ENCODE measurements around the gene TMEM86B.

TMEM86B gene

DNA sequence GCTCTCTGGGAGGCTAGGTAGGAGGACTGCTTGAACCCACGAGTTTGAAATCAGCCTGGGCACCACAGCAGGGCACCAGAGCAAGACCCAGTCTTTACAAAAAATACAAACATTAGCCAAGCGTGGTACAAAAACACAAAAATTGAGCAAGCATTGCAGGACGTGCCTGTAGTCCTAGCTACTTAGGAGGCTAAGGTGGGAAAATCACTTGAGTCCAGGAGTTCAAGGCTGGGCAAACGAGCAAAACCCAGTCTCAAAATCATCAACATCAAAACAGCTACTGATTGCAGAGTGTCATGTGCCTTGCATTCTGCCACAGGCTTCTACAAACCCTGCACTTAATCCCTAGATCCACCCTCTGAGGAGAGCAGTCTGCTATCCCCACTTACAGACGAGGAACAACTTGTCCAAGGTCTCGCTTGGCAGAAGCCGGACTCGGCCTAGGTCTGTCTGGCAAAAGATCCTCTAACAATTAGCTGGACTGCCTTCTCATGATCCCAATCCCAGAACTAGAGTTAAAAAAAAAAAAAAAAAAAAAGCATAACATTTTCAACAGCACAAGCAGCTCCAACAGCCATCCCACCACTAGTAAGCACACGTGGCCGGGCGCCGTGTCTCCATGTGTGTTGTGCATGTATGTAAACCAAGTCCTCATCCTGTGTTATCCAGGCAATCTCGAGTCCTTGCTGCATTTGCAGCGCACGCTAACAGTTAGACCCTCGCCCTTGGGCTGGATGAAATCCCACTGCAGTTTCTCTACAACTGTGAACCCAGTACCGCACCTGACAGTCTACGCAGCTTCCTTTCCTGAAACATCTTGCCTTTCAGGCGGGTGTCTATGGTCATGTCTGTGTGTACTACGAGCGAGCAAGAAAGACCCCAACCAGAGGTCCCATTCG, 28.2 kb upstream of the TMEM86B start:
- no peak for DNase-seq

DNA sequence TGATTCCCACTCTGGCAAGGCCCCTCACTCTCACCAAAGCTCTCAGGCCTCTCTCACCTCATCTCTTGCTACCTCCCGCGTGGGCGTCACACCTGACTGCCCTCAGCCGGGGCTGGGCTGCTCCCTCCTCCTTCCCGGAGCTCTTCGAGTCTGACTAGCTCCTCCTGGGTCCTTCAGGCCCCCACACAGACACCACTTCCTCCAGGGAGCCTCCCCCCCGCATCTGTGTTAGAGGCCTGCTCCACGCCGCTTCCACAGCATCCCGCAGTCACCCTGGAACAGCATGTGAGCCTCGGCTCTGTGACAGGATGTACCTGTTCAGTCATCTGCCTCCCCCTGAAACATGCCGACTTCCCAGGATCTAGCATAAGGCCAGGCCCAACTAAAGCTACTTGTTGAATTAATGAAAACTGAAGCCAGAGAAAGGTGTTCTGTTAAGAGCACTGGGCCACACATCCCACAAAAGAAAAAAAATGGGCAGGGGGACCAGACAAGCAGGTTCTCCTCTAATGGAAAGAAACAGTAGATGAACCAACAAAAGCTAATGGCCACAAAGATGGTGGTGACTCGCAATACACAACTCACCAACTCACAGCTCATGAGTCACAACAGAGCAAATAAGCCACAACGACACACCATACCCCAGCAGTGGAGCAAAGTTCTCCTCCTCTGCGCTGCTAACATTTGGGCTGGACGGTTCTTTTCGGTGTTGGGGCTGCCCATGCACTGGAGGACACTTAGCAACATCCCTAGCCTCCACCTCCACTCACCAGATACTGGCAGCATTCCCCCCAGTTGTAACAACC, 27.3 kb upstream of the TMEM86B start:
- DNase-seq = no peak

DNA sequence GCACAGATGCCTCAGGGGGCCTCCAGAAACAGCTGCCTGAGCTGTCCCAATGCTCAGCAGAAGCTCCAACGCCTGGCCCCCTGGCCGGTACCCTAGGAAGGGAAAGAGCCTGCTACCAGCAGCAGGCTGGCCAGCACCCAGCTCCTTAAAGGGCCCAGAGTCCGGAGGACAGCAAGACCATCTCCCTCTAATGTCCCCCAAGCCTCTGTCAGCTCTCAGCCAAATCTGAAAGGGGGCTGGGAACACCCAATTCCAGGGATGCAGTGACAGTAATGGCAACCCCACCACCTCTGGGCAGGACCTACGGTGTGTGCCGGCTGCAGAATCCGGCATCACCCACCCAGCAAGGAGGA, 26.0 kb upstream of the TMEM86B start:
- no peak for DNase-seq

DNA sequence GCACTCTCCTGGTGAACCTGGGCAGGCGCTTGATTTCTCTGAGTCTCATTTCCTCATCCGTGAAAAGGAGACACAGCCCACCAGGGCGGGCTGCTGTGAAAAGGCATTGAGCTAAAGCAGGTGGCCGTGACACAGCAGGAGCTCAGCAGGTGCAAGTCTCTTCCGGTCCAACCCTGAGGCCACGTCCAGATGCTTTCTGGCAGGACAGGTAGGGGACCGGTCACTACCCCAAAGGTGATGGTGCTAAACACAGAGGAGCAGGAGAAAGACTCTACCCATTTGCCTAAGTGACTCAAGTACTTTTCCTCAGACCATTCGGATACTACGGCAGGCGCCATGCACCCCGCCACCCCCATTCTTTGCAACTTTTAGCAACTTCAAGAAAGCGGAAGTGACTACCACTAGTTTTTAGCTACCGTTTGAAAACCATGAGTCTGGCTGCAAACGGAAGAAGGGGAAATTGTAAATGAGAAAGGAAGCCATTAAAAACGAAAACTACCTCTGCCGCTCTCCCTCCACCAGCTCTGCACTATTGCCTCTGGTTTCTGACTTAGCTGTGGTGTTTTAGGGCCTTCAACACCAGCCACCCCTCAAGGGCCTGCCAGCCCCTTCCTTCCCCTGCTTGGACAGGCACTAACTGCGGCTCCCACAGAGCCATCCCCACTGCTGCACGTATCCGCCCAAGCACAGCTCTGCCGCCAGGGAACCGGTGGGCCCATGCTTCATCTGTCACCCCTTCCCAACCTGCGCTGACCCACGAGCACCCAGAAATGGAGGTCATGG, 25.5 kb upstream of the TMEM86B start:
- no peak for DNase-seq

DNA sequence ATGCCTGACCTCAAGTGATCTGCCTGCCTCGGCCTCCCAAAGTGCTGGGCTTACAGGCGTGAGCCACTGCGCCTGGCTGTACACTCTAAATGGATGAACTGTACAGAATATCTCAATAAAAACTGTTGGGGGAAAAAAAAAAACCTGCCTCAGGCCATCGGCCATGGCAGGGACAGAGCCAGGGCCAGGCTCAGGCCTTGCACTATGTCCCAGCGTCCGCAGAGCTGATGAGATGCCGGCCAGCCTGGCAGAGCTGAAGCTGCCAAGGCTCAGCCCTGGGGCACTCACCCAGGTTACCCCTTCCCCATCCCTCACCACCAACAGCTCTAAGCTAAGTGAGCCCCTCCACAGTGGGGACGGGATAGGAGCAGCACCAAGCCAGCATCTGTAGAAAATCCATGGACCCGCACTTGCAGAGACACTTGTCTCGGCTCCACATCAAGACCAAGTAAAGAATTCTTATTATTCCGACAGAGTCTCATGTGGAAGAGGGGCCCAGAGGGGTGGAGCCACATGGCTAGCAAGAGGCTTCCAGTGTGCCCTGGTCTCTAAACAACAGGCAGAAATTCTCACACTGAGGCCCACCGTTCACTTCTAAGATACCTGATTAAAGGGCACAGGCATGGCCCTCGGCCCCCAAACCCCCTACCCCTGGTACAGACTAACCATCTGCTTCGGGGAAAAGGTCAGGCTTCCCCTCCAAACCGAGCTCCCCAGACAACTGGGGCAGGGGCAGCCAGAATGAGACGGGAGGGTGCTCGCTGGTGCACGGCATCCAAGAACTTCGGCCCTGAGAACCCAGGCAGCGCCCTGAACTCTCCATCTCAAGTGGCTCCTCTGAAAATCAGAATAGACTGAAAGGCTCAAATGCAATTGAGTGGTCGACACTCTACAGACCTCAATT, 24.4 kb upstream of the TMEM86B start:
- no peak for DNase-seq

DNA sequence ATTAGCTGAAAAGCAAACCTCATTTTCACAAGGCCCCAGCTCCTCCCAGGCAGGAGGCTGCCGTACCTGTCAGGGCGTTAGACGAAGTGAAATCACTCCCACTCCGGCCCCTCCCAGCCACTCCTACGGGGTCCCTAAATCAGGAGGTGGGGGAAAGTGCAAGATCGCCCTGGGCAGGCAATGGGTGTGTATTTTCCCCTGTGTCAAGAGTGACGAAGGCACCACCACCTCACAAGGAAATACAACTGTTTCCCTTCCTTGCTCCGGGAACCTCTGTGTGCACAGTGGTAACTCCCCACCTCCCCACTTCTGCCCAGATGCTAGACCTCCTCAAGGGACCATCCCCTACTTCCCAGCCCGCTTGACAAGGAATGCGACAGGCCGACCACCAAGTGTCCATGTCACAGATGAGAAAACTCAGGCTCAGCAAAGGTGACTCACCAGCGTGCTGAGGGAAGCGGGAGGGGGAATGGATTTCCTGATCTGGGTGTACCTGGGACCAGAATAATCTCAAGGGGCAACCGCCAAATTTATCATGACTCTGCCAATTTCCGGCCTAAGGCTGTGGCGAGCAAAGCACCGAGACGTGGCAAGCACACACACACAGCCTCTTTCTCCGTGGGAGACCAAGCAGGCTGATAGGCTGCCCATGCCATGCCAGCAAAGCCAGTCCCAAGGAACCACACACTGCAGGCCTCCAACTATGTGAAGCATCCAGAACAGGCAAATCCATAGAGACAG, 22.9 kb upstream of the TMEM86B start:
- no peak for DNase-seq

DNA sequence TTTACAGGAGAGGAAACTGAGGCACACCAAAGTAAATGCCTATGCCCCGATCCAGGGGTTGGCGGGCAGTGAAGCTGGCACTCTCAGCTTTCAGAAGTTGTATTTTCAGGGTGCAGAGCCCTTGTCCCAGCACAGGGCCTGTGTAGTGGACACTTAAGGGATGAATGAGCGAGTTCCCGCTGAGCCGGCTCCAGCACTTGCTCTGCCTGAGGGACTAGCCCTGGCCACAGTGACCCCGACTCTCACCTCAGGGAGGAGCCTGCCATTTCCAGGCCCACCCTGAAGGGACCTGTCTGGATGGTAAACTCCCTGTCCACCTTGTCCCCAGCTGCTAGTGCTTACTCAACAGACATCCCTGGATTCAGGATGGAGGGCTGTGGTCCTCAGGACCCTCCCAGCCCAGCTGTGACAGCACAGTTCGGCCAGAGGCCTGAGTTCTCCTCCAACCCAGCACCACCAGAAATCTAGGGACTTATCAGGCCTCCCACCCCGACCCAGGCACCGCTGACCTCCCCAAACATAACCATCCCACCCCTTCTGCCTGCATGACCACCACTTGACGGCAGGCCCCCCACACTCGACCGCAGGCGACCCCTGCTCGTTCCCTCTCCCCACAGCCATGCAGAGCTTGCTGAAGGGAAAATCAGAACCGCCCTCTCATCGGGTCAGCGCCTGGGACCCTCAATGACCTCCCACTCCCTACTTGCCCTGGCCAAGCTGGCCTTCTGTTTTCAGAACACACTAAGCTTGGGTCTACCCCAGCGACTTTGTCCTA, 21.9 kb upstream of the TMEM86B start:
- DNase-seq = no peak

DNA sequence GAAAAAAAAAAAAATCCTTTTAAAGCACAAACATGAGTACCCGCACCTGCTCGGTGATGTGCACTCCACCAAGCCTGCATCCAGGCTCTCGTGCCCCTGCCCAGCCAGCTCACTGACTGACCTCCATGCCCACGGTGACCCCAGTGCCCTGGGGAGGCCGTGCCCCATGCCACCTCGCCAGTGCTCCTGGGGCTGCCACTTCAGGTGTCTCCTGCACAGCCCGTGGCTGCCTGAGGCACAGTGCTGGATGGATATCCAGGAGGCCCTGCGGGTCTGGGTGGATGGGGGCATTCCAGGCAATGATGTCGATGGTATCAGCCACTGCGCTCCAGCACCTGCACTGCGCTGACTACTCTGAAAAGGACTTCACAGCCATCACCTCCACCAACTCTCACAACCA, 21.3 kb upstream of the TMEM86B start:
- no peak for DNase-seq

DNA sequence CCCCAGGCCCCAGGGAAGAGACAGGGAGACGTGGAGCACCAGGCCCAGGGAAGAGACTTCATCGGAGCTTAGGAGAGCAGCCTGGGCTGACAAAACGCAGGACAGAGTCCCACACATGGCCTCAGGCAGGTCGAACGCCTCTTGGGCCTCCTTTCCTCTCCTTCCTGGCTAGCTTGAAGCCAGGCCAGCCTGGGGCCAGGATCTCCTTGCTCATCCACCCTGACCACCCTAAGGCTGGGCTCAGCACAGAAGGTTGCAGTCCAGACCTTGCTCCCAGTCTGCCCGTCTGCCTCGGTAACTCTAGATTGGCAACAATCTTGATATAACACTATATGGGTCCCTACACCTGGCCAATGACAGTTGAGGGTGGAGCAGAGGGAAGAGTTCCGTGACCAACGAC, 20.1 kb upstream of the TMEM86B start:
- no peak for DNase-seq

DNA sequence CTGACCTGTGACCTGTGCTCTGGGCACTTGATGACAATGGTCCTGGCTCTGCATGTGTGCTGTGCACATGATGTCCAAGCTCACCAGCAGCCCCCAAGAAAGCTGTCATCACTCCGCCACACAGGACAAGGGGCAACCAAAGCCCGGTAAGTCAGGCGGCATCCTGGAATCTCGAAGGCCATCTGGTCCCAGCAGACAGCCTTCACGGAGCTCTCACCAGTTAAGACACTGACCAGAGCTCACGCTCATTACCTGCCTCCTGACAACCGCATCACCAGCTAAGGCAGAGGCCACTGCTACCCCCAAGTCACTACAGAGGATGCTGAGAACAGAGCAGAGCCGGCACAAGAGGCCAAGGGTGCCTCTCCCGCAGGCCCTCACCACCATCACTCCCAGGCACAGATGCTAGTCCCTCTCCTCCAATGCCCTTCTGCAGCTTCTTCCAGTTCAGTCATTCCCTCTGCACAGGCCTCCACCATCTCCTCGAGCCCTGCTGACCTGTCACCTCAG, 19.7 kb upstream of the TMEM86B start:
- no peak for DNase-seq

DNA sequence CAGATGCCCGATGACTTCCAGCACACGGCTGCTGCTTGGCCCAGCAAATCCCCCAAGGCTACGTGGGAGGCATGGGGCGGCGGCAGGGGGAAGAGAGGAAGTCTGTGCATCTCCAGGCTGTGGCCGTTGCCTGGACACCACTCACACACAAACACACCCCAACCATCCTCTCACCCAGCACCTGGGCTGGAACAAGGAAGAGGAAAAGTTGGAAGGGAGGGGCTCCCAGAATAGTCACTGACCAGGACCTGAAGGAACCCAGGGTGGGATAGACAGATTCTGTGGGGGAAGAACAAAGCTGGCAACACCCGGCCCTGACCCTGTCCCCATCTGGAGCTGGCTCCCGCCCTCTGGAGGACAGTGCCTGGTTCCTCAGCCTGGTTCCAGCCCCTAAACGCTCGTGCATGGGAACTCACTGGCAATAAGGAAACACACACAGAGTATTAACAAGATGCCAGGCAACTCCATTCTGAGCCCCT, 19.1 kb upstream of the TMEM86B start:
- no peak for DNase-seq

DNA sequence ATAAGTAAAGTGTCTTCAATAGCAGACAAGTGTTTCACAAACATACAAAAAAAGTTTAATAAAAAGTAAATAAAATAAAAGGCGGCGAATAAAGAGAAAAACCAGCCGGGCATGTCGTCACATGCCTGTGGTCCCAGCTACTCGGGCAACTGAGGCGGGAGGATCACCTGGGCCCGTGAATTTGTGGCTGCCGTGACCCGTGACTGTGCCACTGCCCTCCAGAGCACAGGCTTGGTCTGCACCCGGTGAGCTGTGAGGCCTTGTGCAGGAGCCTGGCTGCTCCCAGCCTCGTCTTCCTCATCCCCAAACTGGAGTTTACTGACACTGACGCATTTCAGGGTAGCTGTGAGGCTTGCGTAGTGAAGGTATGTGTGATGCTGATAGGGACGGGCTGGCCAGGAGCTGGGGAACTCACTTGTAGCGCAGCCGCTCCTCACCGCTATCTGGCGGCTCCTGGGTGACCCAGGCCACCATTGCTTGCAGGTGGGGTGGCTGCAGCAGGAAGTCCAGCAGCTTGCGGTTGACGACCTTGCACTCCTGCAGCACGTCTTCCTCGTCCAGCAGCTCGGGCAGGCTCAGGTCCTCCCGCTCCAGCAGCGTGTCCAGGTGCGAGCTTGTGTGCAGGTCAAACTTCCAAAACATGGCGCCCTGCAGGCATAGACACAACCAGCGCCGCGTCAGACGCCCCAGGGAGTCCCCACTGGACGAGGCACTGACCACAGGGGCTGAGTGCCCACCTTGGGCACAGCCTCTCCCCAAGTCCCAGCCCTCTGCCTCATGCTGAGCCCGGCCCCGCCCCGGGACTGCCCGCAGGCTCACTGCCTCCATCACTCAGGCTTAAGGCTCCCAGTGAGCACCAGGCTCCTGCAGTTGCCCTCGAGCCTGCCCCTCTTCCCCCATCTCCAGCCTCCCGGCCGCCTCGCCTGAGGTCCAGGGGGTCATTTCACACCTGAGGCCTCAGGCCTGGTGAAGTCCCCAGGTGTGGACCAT, 18.2 kb upstream of the TMEM86B start:
- no peak for DNase-seq

DNA sequence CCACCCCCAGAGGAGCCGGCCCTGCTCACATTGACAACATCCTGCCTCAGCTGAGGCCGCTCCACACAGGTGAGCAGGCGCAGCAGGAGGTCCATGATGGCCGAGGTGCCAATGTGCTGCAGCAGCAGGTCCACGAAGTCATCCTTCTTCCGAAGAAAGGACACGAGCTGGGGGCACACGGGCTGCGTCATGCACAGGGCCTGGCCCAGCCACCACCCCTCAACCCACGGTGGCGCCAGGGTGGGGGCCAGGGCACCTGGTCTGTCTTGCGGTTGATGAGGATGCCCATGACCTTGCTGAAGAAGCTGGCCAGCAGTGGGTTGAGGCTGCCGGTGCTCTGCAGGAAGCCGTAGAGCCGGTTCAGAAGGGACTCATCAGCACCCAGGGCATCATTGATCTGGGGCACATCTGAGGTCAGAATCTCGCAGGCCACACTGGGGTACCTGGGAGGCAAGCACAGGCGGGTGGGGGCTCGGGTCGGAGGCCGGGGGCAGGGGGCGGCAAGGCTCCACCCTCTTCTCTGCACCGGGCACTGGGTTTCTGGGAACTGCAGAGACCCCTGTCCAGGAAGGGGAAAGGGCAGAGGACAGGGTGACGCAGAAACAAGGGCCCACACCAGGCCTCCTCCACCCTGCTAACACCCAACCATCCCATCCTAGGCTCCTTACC, 16.8 kb upstream of the TMEM86B start:
- DNase-seq = no peak

DNA sequence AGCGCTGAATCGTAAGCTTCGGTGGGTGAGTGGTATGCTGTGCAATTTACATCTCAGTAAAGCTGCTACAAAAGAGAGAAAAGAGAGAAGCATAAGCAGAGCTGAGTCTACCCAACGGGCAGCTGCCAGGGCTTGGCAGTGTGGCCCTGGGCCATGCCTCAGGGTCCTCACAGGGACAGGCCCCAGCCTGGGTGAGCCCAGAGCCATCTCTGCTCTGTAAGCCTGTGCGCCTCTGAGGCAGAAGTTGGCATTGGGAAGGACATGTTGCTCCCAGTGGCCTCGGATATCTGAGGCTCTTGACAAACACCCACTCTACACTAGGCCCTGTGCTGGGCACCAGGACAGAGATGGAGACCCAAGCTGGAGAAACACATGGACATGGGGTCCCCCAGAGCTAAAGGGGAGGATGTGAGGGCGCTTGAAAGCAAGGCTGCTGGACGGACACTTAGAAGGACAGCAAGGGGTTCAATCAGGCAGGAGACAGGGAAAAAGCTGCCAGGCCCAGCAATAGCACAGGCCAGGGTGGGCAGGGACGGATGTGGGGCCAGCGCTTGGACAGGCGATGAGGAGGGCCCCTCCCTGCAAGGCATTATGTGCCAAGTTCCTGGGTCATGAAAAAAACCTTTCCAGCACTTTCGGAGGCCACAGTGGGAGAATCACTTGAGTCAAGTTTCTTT, 15.6 kb upstream of the TMEM86B start:
- DNase-seq = no peak

DNA sequence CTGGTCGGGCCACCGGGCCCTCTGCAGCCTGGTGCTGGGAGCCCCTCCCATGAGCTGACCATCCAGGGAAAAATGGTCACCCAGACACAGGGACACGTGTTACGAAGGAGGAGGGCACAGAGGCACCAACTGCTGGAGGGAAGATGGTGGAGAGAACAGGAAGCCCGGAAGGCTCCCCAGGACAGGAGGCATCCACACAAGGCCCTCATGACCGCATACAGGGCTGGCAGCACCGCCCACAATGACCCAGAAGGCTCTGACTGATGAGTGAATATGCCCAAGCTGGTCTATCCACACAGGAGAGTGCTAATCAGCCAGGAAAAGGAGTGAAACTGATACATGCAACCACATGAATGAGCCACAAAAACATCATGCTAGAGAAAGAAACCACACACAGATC, 14.0 kb upstream of the TMEM86B start:
- no peak for DNase-seq

DNA sequence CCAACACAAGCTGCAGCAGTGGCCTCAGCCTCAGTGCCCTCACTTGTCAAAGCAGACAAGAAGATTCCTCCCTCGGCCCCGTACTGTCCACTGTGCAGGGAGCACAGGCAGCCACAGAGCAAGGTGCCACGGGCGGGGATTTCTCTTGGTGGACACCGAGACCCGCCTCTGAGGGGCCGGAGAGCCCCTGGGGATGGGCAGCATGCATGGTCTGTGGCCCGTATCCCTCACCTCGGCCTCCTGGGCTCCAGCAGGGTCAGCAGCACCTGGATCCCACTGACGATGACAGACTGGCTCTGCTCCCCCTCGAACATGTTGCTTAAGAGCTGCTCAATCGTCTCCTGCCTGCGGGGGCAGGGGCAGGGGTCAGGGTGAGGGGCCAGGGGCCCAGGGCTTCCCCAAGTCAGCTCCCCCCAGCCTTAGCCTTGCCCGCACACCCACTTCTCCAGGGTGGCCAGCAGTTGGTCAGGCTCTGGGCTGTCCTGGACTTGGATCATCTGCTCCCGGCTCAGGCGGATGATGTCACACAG, 13.4 kb upstream of the TMEM86B start:
- DNase-seq = no peak

DNA sequence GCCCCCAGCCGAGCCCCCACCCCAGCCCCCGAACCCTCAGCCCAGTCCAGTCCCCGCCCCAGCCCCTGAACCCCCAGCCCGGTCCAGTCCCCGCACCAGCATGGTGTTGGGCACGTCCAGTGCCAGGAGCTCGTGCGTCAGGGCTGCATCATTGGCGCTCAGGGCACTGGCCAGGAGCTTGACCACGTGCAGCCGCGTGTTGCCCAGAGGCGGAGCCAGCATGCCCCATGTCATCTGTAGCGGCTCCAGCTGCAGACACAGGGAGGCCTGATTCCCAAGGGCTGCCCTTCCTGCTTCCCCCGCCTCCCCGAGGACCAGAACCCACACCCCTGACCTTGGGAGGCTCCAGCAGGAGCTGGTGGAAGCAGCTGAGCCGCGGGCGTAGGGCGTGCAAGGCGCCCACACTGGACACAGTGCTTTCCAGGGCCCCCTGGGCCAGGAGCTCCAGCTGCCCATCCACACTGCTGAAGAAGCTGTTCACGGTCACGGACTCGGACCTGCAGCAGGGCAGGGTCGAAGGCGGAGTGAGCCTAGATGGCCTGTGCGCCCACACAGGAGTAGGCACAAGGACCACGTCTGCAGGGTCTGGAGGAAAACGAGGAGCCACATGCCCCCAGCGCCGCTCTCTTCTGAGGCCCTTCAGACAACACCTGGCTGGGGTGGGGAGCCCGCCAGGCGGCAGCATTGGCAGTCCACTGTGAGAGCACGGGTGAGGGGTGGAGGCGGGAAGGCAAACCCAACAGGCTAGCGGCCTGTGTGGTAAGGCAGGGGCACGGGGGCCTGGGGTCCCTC, 12.8 kb upstream of the TMEM86B start:
- no peak for DNase-seq
